Effector memory CD8-positive, alpha-beta T cell (primary cell): ENCODE measurements around the gene PRPS2.

ENCODE experiments used
- ATAC-seq: fragments of 150-1000 bp; cut with Tn5 transposase; replicated peaks from 2 replicates; pipeline ENCODE4 v1.10.0; 2021; ENCODE audit warnings: mild to moderate bottlenecking, moderate library complexity
- DNase-seq, 3 experiments: peaks; one replicate each; pipeline ENCODE4 v3.0.0; 2021
- H3K27ac Mint-ChIP-seq, 2 donors: one replicate each; pipeline ENCODE4 v1.8.0; 2022; ENCODE audit warnings: mild to moderate bottlenecking in 2 of 2, mixed read lengths in 2 of 2, moderate library complexity in 2 of 2
- H3K27me3 Mint-ChIP-seq, 2 donors: one replicate each; pipeline ENCODE4 v1.8.0; 2022; ENCODE audit warnings: mixed read lengths in 2 of 2
- H3K36me3 Mint-ChIP-seq: one replicate; pipeline ENCODE4 v1.8.0; 2022; ENCODE audit warnings: mild to moderate bottlenecking, moderate library complexity, mixed read lengths; ENCODE audit not compliant: insufficient read depth
- H3K4me1 Mint-ChIP-seq, 2 donors: one replicate each; pipeline ENCODE4 v1.8.0; 2022; ENCODE audit warnings: low read depth in 2 of 2, mixed read lengths in 2 of 2
- H3K4me3 Mint-ChIP-seq, 2 donors: one replicate each; pipeline ENCODE4 v1.8.0; 2022; ENCODE audit warnings: mild to moderate bottlenecking in 2 of 2, mixed read lengths in 2 of 2, moderate library complexity in 2 of 2
- H3K9me3 Mint-ChIP-seq, 2 donors: one replicate each; pipeline ENCODE4 v1.8.0; 2022; ENCODE audit warnings: mixed read lengths in 2 of 2
- total RNA-seq, 9 experiments: gene quantifications; one replicate each; lab custom pipeline; 2026; lab: John Stamatoyannopoulos, UW

Gene PRPS2
- total RNA-seq = 16.8 to 44.8 (median 36.5) reads per million in 9 experiments

GRCh38 chrX:12791257-12792228, at the start of gene PRPS2:
PRPS2 (plus strand) TSS chrX:12791412; CDS start chrX:12791498, 86 bp downstream.
- Mint-ChIP-seq H3K27ac (peak within 1 kb of the TSS; percentile 82 to 86), H3K36me3 (peaks cover 3% of the 10 kb centered on the region), H3K9me3 (no peaks in the 10 kb centered on the region), H3K4me3 (peak within 1 kb of the TSS; percentile 82 to 86), H3K4me1 (peaks cover 12 to 15% of the 10 kb centered on the region in 2 donors), H3K27me3 (no peaks in the 10 kb centered on the region)
- ATAC-seq (peak; percentile 87), DNase-seq (peak; percentile 41 to 48 (median 43))

GRCh38 chrX:12741416-12741815, 49.8 kb upstream of the PRPS2 start:
- no peaks in the 10 kb centered on the region for H3K4me1 Mint-ChIP-seq
- H3K27me3 Mint-ChIP-seq = no peaks in the 10 kb centered on the region
- no peak overlapping the region for H3K27ac Mint-ChIP-seq

GRCh38 chrX:12747433-12747832, 43.8 kb upstream of the PRPS2 start:
- no peaks in the 10 kb centered on the region for H3K36me3 Mint-ChIP-seq
- H3K27ac Mint-ChIP-seq = no peak overlapping the region
- DNase-seq (no peak), ATAC-seq (no peak)
- H3K27me3 Mint-ChIP-seq = no peaks in the 10 kb centered on the region
- H3K4me1 Mint-ChIP-seq = no peaks in the 10 kb centered on the region
- no peaks in the 10 kb centered on the region for H3K9me3 Mint-ChIP-seq
- H3K4me3 Mint-ChIP-seq = no peak overlapping the region

More at GRCh38 chrX:12741416-12741815, 49.8 kb upstream of the PRPS2 start:
- Mint-ChIP-seq H3K9me3 (no peaks in the 10 kb centered on the region), H3K36me3 (no peaks in the 10 kb centered on the region), H3K4me3 (no peak overlapping the region)
- ATAC-seq = no peak
- no peak for DNase-seq

- no peaks in the 10 kb centered on the region for H3K36me3 Mint-ChIP-seq
- H3K27me3 Mint-ChIP-seq = peaks cover 0 to 2% of the 10 kb centered on the region in 2 donors
- H3K4me1 Mint-ChIP-seq = no peaks in the 10 kb centered on the region
- DNase-seq (no peak), ATAC-seq (no peak)
- H3K9me3 Mint-ChIP-seq = no peaks in the 10 kb centered on the region
- no peak overlapping the region for H3K27ac Mint-ChIP-seq
- H3K4me3 Mint-ChIP-seq = no peak overlapping the region
These were observed 39.3 kb upstream of the PRPS2 start for GRCh38 chrX:12751887-12752286.

- DNase-seq = no peak
- Mint-ChIP-seq H3K4me1 (no peaks in the 10 kb centered on the region), H3K9me3 (no peaks in the 10 kb centered on the region), H3K4me3 (no peak overlapping the region), H3K27ac (no peak overlapping the region), H3K27me3 (peaks cover 4 to 6% of the 10 kb centered on the region in 2 donors), H3K36me3 (no peaks in the 10 kb centered on the region)
- ATAC-seq = no peak
These were observed 37.8 kb upstream of the PRPS2 start for GRCh38 chrX:12753366-12753765.

GRCh38 chrX:12758291-12758690, 32.9 kb upstream of the PRPS2 start:
- Mint-ChIP-seq H3K4me1 (no peaks in the 10 kb centered on the region), H3K36me3 (no peaks in the 10 kb centered on the region), H3K27ac (no peak overlapping the region), H3K4me3 (no peak overlapping the region), H3K9me3 (no peaks in the 10 kb centered on the region), H3K27me3 (peaks cover 6 to 21% of the 10 kb centered on the region in 2 donors)
- no peak for DNase-seq
- no peak for ATAC-seq

GRCh38 chrX:12767856-12768255, 23.4 kb upstream of the PRPS2 start:
- H3K4me1 Mint-ChIP-seq = peaks cover 6 to 7% of the 10 kb centered on the region in 2 donors
- DNase-seq (no peak), ATAC-seq (no peak)
- H3K27me3 Mint-ChIP-seq = peaks cover 11 to 28% of the 10 kb centered on the region in 2 donors
- H3K27ac Mint-ChIP-seq = no peak overlapping the region
- no peaks in the 10 kb centered on the region for H3K36me3 Mint-ChIP-seq
- no peak overlapping the region for H3K4me3 Mint-ChIP-seq
- H3K9me3 Mint-ChIP-seq = no peaks in the 10 kb centered on the region

- H3K27ac Mint-ChIP-seq = no peak overlapping the region
- no peak overlapping the region for H3K4me3 Mint-ChIP-seq
- H3K27me3 Mint-ChIP-seq = peaks cover 17 to 30% of the 10 kb centered on the region in 2 donors
- ATAC-seq (no peak), DNase-seq (no peak)
- H3K9me3 Mint-ChIP-seq = no peaks in the 10 kb centered on the region
- H3K4me1 Mint-ChIP-seq = peaks cover 6 to 7% of the 10 kb centered on the region in 2 donors
- H3K36me3 Mint-ChIP-seq = no peaks in the 10 kb centered on the region
These were observed 22.7 kb upstream of the PRPS2 start for GRCh38 chrX:12768491-12768890.

GRCh38 chrX:12770440-12770839, 20.8 kb upstream of the PRPS2 start:
- H3K9me3 Mint-ChIP-seq = no peaks in the 10 kb centered on the region
- H3K27me3 Mint-ChIP-seq = peaks cover 23 to 26% of the 10 kb centered on the region in 2 donors
- no peak overlapping the region for H3K4me3 Mint-ChIP-seq
- no peak for ATAC-seq
- no peaks in the 10 kb centered on the region for H3K36me3 Mint-ChIP-seq
- DNase-seq = peak in 1 of 3 experiments; percentile 1
- no peak overlapping the region for H3K27ac Mint-ChIP-seq
- peaks cover 6 to 7% of the 10 kb centered on the region in 2 donors for H3K4me1 Mint-ChIP-seq

- H3K4me3 Mint-ChIP-seq = peak overlapping the region in 1 of 2 donors; percentile 43
- peak; percentile 100 for ATAC-seq
- DNase-seq = peak; percentile 48 to 56 (median 53)
- H3K27ac Mint-ChIP-seq = no peak overlapping the region
- peaks cover 21 to 25% of the 10 kb centered on the region in 2 donors for H3K27me3 Mint-ChIP-seq
- H3K36me3 Mint-ChIP-seq = no peaks in the 10 kb centered on the region
- H3K9me3 Mint-ChIP-seq = no peaks in the 10 kb centered on the region
- H3K4me1 Mint-ChIP-seq = peaks cover 6 to 7% of the 10 kb centered on the region in 2 donors
These were observed 19.7 kb upstream of the PRPS2 start for GRCh38 chrX:12771445-12772069.

- no peak overlapping the region for H3K27ac Mint-ChIP-seq
- H3K4me3 Mint-ChIP-seq = no peak overlapping the region
- ATAC-seq = no peak
- no peaks in the 10 kb centered on the region for H3K36me3 Mint-ChIP-seq
- H3K9me3 Mint-ChIP-seq = no peaks in the 10 kb centered on the region
- H3K4me1 Mint-ChIP-seq = no peaks in the 10 kb centered on the region
- H3K27me3 Mint-ChIP-seq = peaks cover 8 to 21% of the 10 kb centered on the region in 2 donors
- DNase-seq = no peak
These were observed 13.5 kb upstream of the PRPS2 start for GRCh38 chrX:12777670-12778069.

- ATAC-seq (no peak), DNase-seq (no peak)
- Mint-ChIP-seq H3K9me3 (no peaks in the 10 kb centered on the region), H3K27ac (no peak overlapping the region), H3K36me3 (no peaks in the 10 kb centered on the region), H3K4me3 (no peak overlapping the region), H3K27me3 (peaks cover 0 to 7% of the 10 kb centered on the region in 2 donors), H3K4me1 (no peaks in the 10 kb centered on the region)
These were observed 11.7 kb upstream of the PRPS2 start for GRCh38 chrX:12779534-12779933.

GRCh38 chrX:12788645-12789044, 2.6 kb upstream of the PRPS2 start:
- H3K4me3 Mint-ChIP-seq = no peak overlapping the region
- H3K9me3 Mint-ChIP-seq = no peaks in the 10 kb centered on the region
- no peak overlapping the region for H3K27ac Mint-ChIP-seq
- no peaks in the 10 kb centered on the region for H3K27me3 Mint-ChIP-seq
- peaks cover 10 to 12% of the 10 kb centered on the region in 2 donors for H3K4me1 Mint-ChIP-seq
- DNase-seq = no peak
- no peaks in the 10 kb centered on the region for H3K36me3 Mint-ChIP-seq
- no peak for ATAC-seq
